Brain microvascular endothelial cell (primary cell): ENCODE measurements around the gene MAP3K7.

Source experiments
- DNase-seq: peaks from one replicate; pipeline ENCODE4 v3.0.0-alpha.2; 2020
- H3K27ac ChIP-seq: fragments of 250-450 bp; sonication (Bioruptor Pico); 2 replicates; pipeline ENCODE4 v1.5.1; 2020; ENCODE audit warnings: mild to moderate bottlenecking, moderate library complexity
- H3K27me3 ChIP-seq: fragments of 250-450 bp; sonication (Bioruptor Pico); replicated peaks from 2 replicates; pipeline ENCODE4 v1.5.1; 2020; ENCODE audit warnings: mild to moderate bottlenecking
- H3K36me3 ChIP-seq: fragments of 250-450 bp; sonication (Bioruptor Pico); replicated peaks from 2 replicates; pipeline ENCODE4 v1.5.1; 2020; ENCODE audit warnings: mild to moderate bottlenecking
- H3K4me3 ChIP-seq: 2 replicates; pipeline ENCODE4 v1.5.1; 2011; ENCODE audit warnings: low read depth, mild to moderate bottlenecking, control low read depth, low read length, moderate library complexity
- CTCF ChIP-seq: IDR thresholded peaks from 2 replicates; pipeline ENCODE4 v1.5.1; 2011; ENCODE audit warnings: low read depth, mild to moderate bottlenecking, moderate library complexity, low read length, control low read depth, inconsistent platforms; ENCODE audit errors: missing control alignments
- in situ Hi-C: cut with HindIII; loops from 2 replicates; pipeline ENCODE4 v1.10.0; 2017; ENCODE audit warnings: low sequenced_read_pairs, low pct_ligation_motif_present

Gene MAP3K7

GRCh38 chr6:90472716-90473115 is 114.2 kb downstream of the MAP3K7 start:
- in situ Hi-C loops: no loop called here

DNA sequence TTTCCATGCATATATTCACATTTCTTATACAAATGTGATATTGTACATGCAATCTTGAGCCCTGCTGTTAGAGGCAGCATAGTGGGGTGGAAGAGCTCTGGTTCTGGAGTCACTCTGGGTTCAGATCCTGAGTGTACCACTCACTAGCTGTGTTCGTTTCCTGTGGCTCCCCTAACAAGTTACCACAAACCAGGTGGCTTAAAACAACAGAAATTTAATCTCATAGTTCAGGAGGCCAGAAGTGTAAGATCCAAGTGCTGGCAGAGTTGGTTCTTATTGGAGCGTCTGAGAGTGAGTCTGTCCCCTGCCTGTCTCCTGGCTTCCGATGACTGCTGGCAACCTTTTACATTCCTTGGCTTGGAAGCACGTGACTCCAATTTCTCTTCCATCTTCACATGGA is 115.6 kb downstream of the MAP3K7 start:
- H3K36me3 ChIP-seq: no peaks in the 10 kb centered on the region
- in situ Hi-C loops: no loop called here
- no peaks in the 10 kb centered on the region for H3K27me3 ChIP-seq
- TF ChIP-seq CTCF: no peak
- H3K4me3 ChIP-seq: no peak overlapping the region
- no peak overlapping the region for H3K27ac ChIP-seq
- DNase-seq: no peak

More at GRCh38 chr6:90472716-90473115, 114.2 kb downstream of the MAP3K7 start:
- DNase-seq: no peak
- no peaks in the 10 kb centered on the region for H3K36me3 ChIP-seq
- H3K27ac ChIP-seq: no peak overlapping the region
- H3K27me3 ChIP-seq: no peaks in the 10 kb centered on the region
- TF ChIP-seq CTCF: no peak
- no peak overlapping the region for H3K4me3 ChIP-seq

DNA sequence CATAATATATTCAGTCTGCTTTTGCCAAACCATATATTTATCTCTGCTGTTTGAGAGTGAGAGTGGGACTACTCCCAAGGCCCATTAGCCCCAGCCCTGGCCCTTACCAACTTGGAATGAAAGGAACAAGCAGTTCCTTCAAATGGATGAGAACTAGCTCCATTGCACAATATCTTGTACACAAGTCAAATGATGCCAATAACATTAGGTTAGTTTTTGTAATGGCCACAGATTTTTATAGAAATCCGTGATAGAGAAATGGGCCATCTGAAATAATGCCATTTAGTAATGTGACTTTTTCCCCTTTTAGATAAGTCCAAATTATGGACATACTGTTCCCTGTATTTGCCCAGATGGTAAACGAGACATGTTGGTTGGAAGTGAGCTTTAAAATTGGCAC is 117.0 kb downstream of the MAP3K7 start:
- no peak for TF ChIP-seq CTCF
- no peak overlapping the region for H3K27ac ChIP-seq
- in situ Hi-C loops: no loop called here
- no peak for DNase-seq
- no peak overlapping the region for H3K4me3 ChIP-seq
- H3K36me3 ChIP-seq: no peaks in the 10 kb centered on the region
- no peaks in the 10 kb centered on the region for H3K27me3 ChIP-seq

GRCh38 chr6:90468859-90469258 is 118.0 kb downstream of the MAP3K7 start:
- Histone ChIP-seq H3K36me3 (no peaks in the 10 kb centered on the region), H3K4me3 (no peak overlapping the region), H3K27me3 (no peaks in the 10 kb centered on the region), H3K27ac (no peak overlapping the region)
- TF ChIP-seq CTCF: no peak
- in situ Hi-C loops: no loop called here
- DNase-seq: no peak

GRCh38 chr6:90468080-90468479 is 118.8 kb downstream of the MAP3K7 start:
- Histone ChIP-seq H3K36me3 (no peaks in the 10 kb centered on the region), H3K27ac (no peak overlapping the region), H3K4me3 (no peak overlapping the region), H3K27me3 (no peaks in the 10 kb centered on the region)
- DNase-seq: peak; percentile 54
- in situ Hi-C loops: no loop called here
- no peak for TF ChIP-seq CTCF

DNA sequence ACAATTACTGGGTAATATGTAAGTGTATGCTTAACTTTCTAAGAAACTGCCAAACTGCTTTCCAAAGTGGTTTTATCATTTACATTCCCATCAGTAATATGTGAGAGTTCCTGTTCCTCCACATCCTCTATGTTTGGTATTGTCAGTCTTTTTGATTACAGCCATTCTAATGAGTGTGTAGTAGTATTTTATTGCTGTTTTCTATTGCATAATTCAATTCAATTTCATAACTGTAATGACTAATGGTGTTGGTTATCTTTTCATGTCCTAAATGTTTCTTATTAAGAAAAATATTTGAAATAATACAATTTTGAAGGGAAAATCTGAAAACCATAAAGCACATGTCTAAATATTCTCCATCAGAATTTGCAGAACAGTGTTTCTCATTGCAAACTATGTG is 119.3 kb downstream of the MAP3K7 start:
- DNase-seq: no peak
- TF ChIP-seq CTCF: no peak
- no peak overlapping the region for H3K27ac ChIP-seq
- H3K36me3 ChIP-seq: no peaks in the 10 kb centered on the region
- H3K4me3 ChIP-seq: no peak overlapping the region
- H3K27me3 ChIP-seq: no peaks in the 10 kb centered on the region
- in situ Hi-C loops: no loop called here
